C4-2B (cell line): ENCODE measurements around the gene TM2D3.

ENCODE experiments used
- H3K27ac ChIP-seq: fragments of 450-650 bp; 2 replicates; pipeline ENCODE4 v1.5.1; 2017
- CTCF ChIP-seq: fragments of 450-650 bp; conservative IDR thresholded peaks from 2 replicates; pipeline ENCODE4 v1.5.1; 2017; ENCODE audit warnings: mild to moderate bottlenecking
- ZFX ChIP-seq: fragments of 450-650 bp; IDR thresholded peaks from 2 replicates; pipeline ENCODE4 v1.6.1; 2017

Gene TM2D3

GRCh38 chr15:101615986-101616848, 36.0 kb downstream of the TM2D3 start:
- peak overlapping the region; percentile 61 for H3K27ac ChIP-seq
- TF ChIP-seq CTCF (no peak; the same call in 1 of the 2 replicates), ZFX (no peak)

GRCh38 chr15:101615414-101615985, 36.7 kb downstream of the TM2D3 start:
- peak overlapping the region; percentile 61 for H3K27ac ChIP-seq
- TF ChIP-seq ZFX (no peak), CTCF (no peak)

GRCh38 chr15:101614761-101615160, 37.4 kb downstream of the TM2D3 start:
- no peak overlapping the region for H3K27ac ChIP-seq
- TF ChIP-seq CTCF (no peak), ZFX (no peak)

- H3K27ac ChIP-seq: peak overlapping the region; percentile 21
- no peak for TF ChIP-seq ZFX
- TF ChIP-seq CTCF: no peak
These were observed 38.1 kb downstream of the TM2D3 start for GRCh38 chr15:101614001-101614585.

- peak overlapping the region; percentile 21 for H3K27ac ChIP-seq
- TF ChIP-seq CTCF: no peak
- no peak for TF ChIP-seq ZFX
These were observed 38.8 kb downstream of the TM2D3 start for GRCh38 chr15:101613130-101614000.

GRCh38 chr15:101612676-101613075, 39.5 kb downstream of the TM2D3 start:
- no peak for TF ChIP-seq ZFX
- no peak for TF ChIP-seq CTCF

More at GRCh38 chr15:101612676-101613075, 39.5 kb downstream of the TM2D3 start:
- peak overlapping the region; percentile 21 for H3K27ac ChIP-seq
